GM12801 (cell line): ENCODE measurements around the gene PKLR.

Source experiments
- TF ChIP-seq, protein P1 (sequence below): IDR thresholded peaks from one replicate; pipeline ENCODE4 v1.5.1; 2011; ENCODE audit warnings: control low read depth; ENCODE audit not compliant: insufficient read length; ENCODE audit errors: extremely low read depth

The PKLR gene

DNA sequence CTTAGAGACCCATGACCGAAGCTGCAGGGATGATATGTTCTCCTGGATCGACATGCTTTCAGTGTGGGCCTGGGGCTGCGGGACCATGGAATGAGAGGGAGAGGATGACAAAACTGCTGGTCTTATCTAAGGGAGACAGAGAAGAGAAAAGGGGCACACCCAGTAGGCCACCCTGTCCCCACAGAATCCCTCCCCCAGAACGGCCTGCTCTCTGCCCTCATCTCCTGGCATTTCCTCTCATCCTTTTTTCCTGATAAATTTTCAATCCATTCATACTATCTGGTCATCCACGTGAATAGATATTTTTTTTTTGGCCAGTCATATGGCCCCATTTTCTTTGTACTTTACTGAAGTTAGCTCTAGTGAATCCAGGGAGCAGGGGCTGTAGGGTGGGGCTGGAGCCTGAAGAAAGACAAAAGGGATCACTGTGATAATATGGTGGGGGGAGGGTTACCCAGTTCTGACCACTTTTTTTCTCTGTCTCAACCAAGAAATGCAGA lies at the start of gene PKLR:
TSS of gene PKLR (minus strand) at position 97 of the 500 bp plus-strand sequence. CDS start at position 54, 43 bp downstream.
- TF ChIP-seq, protein P1, sequence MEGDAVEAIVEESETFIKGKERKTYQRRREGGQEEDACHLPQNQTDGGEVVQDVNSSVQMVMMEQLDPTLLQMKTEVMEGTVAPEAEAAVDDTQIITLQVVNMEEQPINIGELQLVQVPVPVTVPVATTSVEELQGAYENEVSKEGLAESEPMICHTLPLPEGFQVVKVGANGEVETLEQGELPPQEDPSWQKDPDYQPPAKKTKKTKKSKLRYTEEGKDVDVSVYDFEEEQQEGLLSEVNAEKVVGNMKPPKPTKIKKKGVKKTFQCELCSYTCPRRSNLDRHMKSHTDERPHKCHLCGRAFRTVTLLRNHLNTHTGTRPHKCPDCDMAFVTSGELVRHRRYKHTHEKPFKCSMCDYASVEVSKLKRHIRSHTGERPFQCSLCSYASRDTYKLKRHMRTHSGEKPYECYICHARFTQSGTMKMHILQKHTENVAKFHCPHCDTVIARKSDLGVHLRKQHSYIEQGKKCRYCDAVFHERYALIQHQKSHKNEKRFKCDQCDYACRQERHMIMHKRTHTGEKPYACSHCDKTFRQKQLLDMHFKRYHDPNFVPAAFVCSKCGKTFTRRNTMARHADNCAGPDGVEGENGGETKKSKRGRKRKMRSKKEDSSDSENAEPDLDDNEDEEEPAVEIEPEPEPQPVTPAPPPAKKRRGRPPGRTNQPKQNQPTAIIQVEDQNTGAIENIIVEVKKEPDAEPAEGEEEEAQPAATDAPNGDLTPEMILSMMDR: no peak

GRCh38 chr1:155342842-155343241 lies 41.6 kb upstream of the PKLR start:
- TF ChIP-seq, protein P1: no peak

GRCh38 chr1:155339515-155340097 lies 38.4 kb upstream of the PKLR start:
- TF ChIP-seq, protein P1: no peak

- TF ChIP-seq, protein P1: no peak
Measured at GRCh38 chr1:155334962-155335361, 33.7 kb upstream of the PKLR start.

DNA sequence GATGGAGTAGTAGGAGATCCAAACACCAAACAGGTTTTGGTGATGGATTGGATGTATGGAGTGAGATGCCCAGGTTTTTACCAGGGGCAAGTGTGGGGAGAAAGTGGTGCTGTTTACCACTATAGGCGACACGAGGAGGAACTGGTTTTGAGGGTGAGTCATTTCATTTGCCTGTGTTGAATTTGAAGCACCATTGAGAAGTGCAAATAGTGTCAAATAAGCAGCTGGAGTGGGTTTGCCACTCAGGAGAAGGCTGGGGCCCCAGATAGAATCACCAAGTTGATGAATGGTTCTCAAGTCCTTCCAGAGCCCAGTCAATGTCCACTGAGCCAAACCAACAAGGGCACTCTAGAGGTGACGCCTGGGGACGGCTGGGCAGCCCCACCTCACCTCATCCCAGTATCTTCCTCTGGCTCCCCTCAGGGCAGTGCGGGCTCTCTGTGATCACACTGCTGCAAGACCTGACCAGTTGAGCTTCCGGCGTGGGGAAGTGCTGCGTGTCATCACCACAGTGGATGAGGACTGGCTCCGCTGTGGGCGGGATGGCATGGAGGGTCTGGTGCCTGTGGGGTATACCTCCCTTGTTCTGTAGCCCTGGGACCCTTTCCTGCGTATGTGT lies 28.9 kb upstream of the PKLR start:
- TF ChIP-seq, protein P1: no peak

- TF ChIP-seq, protein P1: no peak
Measured at GRCh38 chr1:155327981-155328380, 26.7 kb upstream of the PKLR start.

DNA sequence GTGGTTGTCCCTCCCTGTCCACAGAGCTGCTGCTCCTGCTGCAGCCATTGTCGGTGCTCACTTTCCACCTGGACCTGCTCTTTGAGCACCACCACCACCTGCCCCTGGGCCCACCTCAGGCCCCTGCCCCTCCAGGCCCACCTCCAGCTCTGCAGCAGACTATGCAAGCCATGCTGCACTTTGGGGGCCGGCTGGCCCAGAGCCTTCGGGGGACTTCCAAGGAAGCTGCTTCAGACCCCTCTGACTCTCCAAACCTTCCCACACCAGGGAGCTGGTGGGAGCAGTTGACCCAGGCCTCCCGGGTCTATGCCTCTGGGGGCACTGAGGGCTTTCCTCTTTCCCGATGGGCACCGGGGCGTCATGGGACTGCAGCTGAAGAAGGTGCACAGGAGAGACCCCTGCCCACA lies 25.4 kb upstream of the PKLR start:
- TF ChIP-seq, protein P1: no peak
